Measurements from ENCODE around the gene ADAMTS17. TPM values are rescaled to one million over a fixed set of nuclear protein-coding genes. Genes with fewer than 3 reads are reported as not detected.

ADAMTS17 gene
- total RNA-seq, 1 donor from 2014 or later: 2.3 TPM

GRCh38 chr15:100210338-100210737, 131.4 kb downstream of the ADAMTS17 start:
- no peak for DNase-seq (ENCODE audit: low read depth)
- Histone ChIP-seq H3K4me3 (ENCODE audit: low read depth, low read length) (no peak overlapping the region), H3K27me3 (ENCODE audit: control insufficient read depth, insufficient read depth, low read length) (no peaks in the 10 kb centered on the region), H3K36me3 (ENCODE audit: control insufficient read depth, insufficient read depth, low read length) (no peaks in the 10 kb centered on the region)
- TF ChIP-seq, protein P1, sequence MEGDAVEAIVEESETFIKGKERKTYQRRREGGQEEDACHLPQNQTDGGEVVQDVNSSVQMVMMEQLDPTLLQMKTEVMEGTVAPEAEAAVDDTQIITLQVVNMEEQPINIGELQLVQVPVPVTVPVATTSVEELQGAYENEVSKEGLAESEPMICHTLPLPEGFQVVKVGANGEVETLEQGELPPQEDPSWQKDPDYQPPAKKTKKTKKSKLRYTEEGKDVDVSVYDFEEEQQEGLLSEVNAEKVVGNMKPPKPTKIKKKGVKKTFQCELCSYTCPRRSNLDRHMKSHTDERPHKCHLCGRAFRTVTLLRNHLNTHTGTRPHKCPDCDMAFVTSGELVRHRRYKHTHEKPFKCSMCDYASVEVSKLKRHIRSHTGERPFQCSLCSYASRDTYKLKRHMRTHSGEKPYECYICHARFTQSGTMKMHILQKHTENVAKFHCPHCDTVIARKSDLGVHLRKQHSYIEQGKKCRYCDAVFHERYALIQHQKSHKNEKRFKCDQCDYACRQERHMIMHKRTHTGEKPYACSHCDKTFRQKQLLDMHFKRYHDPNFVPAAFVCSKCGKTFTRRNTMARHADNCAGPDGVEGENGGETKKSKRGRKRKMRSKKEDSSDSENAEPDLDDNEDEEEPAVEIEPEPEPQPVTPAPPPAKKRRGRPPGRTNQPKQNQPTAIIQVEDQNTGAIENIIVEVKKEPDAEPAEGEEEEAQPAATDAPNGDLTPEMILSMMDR (IDR thresholded peaks at IDR 0.05; ENCODE audit: insufficient read depth, low read length, poor library complexity, severe bottlenecking): no peak

- no peak for DNase-seq (ENCODE audit: low read depth)
- H3K27me3 ChIP-seq (ENCODE audit: control insufficient read depth, insufficient read depth, low read length): no peaks in the 10 kb centered on the region
- TF ChIP-seq, protein P1 (IDR thresholded peaks at IDR 0.05; ENCODE audit: insufficient read depth, low read length, poor library complexity, severe bottlenecking): no peak
- no peaks in the 10 kb centered on the region for H3K36me3 ChIP-seq (ENCODE audit: control insufficient read depth, insufficient read depth, low read length)
- H3K4me3 ChIP-seq (ENCODE audit: low read depth, low read length): no peak overlapping the region
Measured at GRCh38 chr15:100208921-100209603, 132.7 kb downstream of the ADAMTS17 start.

DNA sequence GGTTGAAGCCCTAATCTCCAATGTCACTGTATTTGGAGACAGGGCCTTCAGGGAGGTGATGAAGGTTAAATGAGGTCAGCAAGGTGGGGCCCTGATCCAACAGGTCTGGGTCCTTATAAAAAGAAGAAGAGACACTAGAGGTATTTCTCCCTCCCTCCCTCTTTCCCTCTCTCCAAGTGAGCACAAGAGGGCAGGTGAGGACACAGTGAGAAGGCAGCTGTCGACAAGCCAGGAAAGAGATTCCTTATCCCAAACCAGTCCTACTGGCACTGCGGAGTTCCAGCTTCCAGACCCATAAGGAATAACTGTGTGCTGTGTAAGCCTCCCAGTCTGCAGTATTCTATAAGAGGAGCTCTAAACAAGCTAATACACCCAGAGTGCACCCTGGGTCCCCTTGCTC, 134.7 kb downstream of the ADAMTS17 start:
- TF ChIP-seq, protein P1 (IDR thresholded peaks at IDR 0.05; ENCODE audit: insufficient read depth, low read length, poor library complexity, severe bottlenecking): no peak
- no peak overlapping the region for H3K4me3 ChIP-seq (ENCODE audit: low read depth, low read length)
- no peak for DNase-seq (ENCODE audit: low read depth)
- H3K36me3 ChIP-seq (ENCODE audit: control insufficient read depth, insufficient read depth, low read length): no peaks in the 10 kb centered on the region
- no peaks in the 10 kb centered on the region for H3K27me3 ChIP-seq (ENCODE audit: control insufficient read depth, insufficient read depth, low read length)

DNA sequence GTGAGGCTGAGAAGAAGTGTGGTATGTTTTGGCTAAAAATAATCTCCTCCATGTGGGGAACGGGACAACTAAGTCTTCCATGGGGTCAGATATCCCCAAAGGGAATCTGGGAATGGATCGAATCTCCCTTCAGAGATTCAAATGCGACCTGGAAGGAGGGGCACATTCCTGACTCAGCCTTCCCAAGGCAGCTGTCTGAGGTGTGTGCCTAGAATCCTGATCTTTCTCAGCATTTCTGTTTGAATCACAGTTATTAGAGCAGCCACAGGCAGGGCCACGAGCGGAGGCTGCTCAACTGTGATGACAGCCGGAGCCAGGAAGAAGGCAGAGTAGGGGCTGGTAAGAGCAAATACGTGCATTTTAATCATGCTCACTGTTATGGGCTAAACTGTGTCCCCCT, 135.1 kb downstream of the ADAMTS17 start:
- Histone ChIP-seq H3K27me3 (ENCODE audit: control insufficient read depth, insufficient read depth, low read length) (no peaks in the 10 kb centered on the region), H3K4me3 (ENCODE audit: low read depth, low read length) (no peak overlapping the region), H3K36me3 (ENCODE audit: control insufficient read depth, insufficient read depth, low read length) (no peaks in the 10 kb centered on the region)
- no peak for DNase-seq (ENCODE audit: low read depth)
- TF ChIP-seq, protein P1 (IDR thresholded peaks at IDR 0.05; ENCODE audit: insufficient read depth, low read length, poor library complexity, severe bottlenecking): no peak

DNA sequence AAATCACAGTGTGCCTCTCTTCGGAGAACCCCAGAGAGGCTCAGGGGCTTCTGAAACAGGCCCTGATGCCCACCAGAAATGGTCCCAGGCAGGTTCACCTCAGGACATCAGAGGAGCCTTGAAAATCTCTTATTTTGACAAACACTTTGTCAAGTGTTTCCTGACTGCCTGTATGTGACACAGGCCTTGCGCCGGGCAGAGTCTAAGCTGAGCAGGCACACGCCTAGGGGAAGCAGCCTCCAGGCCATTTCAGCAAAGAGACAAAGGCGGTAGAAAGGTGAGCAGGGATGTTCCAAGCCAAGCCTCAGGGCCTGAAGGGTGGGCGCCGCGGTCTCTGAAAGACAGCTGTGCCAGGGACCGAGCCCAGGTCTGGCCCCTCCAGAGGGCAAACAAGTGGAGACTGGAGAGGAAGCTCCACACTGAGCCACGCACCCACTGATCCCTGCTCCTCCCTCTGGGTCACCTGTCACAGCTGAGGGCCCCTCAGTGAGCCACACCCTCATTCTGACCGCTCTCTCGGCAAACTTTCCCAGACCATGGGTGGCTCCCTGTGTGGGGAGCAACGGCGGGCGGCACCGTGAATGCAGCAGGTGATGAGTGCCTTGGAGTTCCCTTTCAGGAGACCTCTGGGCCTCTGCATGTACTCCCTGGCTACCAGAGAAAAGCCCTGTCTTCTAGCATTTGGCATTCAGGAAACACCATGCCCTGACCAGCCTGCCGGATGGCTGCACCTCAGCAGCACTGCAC, 136.1 kb downstream of the ADAMTS17 start:
- H3K36me3 ChIP-seq (ENCODE audit: control insufficient read depth, insufficient read depth, low read length): no peaks in the 10 kb centered on the region
- TF ChIP-seq, protein P1 (IDR thresholded peaks at IDR 0.05; ENCODE audit: insufficient read depth, low read length, poor library complexity, severe bottlenecking): no peak
- no peaks in the 10 kb centered on the region for H3K27me3 ChIP-seq (ENCODE audit: control insufficient read depth, insufficient read depth, low read length)
- no peak overlapping the region for H3K4me3 ChIP-seq (ENCODE audit: low read depth, low read length)
- no peak for DNase-seq (ENCODE audit: low read depth)
